IPS-20b (cell line): Measurements from ENCODE around the gene UCMA.
"Not testable (repeated sequence)": the region's sequence is repeated elsewhere in the genome, so short reads cannot be mapped to it uniquely, and the experiment has no call there.

Source experiments
- H3K27ac ChIP-seq: one replicate; pipeline ENCODE4 v1.5.1; 2013; ENCODE audit warnings: low read length
- H3K27me3 ChIP-seq: 2 replicates; pipeline ENCODE4 v1.6.1; 2013; ENCODE audit warnings: mild to moderate bottlenecking, low read length, inconsistent platforms; ENCODE audit not compliant: insufficient read depth
- H3K36me3 ChIP-seq: 2 replicates; pipeline ENCODE4 v1.6.1; 2013; ENCODE audit warnings: low read depth, mild to moderate bottlenecking, inconsistent platforms, low read length, moderate library complexity; ENCODE audit not compliant: insufficient read depth
- H3K4me1 ChIP-seq: 2 replicates; pipeline ENCODE4 v1.6.1; 2013; ENCODE audit warnings: mild to moderate bottlenecking, control low read depth, inconsistent platforms, low read length, moderate library complexity; ENCODE audit not compliant: insufficient read depth
- H3K4me3 ChIP-seq: 2 replicates; pipeline ENCODE4 v1.5.1; 2013; ENCODE audit warnings: mild to moderate bottlenecking, low read length, inconsistent platforms
- H3K9ac ChIP-seq: 2 replicates; pipeline ENCODE4 v1.6.1; 2013; ENCODE audit warnings: low read depth, mild to moderate bottlenecking, inconsistent platforms, low read length, moderate library complexity
- H3K9me3 ChIP-seq: 2 replicates; pipeline ENCODE4 v1.6.1; 2013; ENCODE audit warnings: mild to moderate bottlenecking, low read depth, low read length, inconsistent platforms; ENCODE audit not compliant: insufficient read depth

The UCMA gene

GRCh38 chr10:13257621-13258140 is 23.5 kb upstream of the UCMA start:
- H3K9me3 ChIP-seq, result no peaks in the 10 kb centered on the region
- H3K9ac ChIP-seq, result no peak overlapping the region
- H3K36me3 ChIP-seq, result no peaks in the 10 kb centered on the region
- no peaks in the 10 kb centered on the region for H3K27me3 ChIP-seq
- H3K4me3 ChIP-seq, result no peak overlapping the region
- no peak overlapping the region for H3K27ac ChIP-seq
- H3K4me1 ChIP-seq, result no peaks in the 10 kb centered on the region

DNA sequence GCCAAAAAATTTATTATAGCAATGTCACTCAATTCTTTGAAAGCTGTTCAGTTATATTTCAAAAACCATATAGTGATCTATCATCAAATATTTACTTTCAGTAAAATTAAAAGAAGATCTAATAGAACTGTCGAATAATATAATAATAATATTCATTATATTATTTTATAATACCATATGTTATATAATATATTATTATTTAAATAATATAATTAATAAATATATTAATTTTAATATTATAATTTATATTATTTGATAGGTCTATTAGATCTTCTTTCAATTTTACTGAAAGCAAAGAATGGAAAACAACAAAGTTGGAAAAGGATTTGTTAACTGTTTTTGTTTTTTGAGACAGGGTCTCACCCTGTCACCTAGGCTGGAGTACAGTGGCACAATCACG is 22.5 kb upstream of the UCMA start:
- Histone ChIP-seq H3K36me3 (no peaks in the 10 kb centered on the region), H3K27ac (no peak overlapping the region), H3K4me3 (no peak overlapping the region), H3K9me3 (no peaks in the 10 kb centered on the region), H3K27me3 (no peaks in the 10 kb centered on the region), H3K9ac (no peak overlapping the region), H3K4me1 (no peaks in the 10 kb centered on the region)

DNA sequence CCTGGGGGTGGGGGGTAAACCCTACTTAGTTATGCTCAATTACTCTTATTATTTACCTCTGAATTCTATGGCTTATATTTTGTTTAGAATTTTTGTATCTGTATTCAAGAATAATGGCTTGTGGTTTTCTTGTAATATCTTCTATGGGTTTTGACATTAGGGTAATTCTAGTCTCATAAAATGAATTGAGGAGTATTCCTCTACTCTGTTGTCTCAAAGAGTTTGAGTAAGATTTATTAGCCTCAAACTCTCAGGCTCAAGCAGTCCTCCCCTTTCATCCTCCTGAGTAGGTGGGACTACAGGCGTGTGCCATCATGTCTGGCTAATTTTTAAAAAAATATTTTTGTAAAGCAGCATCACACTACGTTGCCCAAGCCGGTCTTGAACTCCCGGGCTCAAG is 19.6 kb upstream of the UCMA start:
- Histone ChIP-seq H3K27me3 (no peaks in the 10 kb centered on the region), H3K9me3 (no peaks in the 10 kb centered on the region), H3K9ac (no peak overlapping the region), H3K4me3 (no peak overlapping the region), H3K27ac (no peak overlapping the region), H3K4me1 (no peaks in the 10 kb centered on the region), H3K36me3 (no peaks in the 10 kb centered on the region)

DNA sequence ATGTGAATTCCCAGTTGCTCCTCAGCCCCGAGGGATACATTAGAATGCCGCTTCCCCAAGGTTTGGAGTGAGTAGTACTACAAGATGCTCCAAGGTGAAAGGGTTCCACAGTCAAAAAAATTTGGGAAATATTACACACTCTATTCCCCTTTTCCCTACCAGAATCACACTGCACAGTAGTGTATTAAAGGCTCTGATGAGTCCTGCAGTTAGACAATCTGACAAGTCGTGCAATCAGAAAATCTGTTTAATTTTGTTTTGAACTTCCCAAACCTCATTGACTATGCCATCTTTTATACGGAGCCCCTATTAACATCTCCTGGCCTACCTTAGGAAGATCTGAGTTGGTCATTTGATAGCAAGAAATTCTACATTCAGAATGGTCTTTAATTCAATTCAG is 13.6 kb upstream of the UCMA start:
- H3K9ac ChIP-seq, result no peak overlapping the region
- H3K9me3 ChIP-seq, result no peaks in the 10 kb centered on the region
- no peaks in the 10 kb centered on the region for H3K4me1 ChIP-seq
- H3K27ac ChIP-seq, result no peak overlapping the region
- no peaks in the 10 kb centered on the region for H3K27me3 ChIP-seq
- no peak overlapping the region for H3K4me3 ChIP-seq
- no peaks in the 10 kb centered on the region for H3K36me3 ChIP-seq

- no peaks in the 10 kb centered on the region for H3K9me3 ChIP-seq
- H3K27me3 ChIP-seq, result no peaks in the 10 kb centered on the region
- no peak overlapping the region for H3K27ac ChIP-seq
- H3K36me3 ChIP-seq, result no peaks in the 10 kb centered on the region
- H3K4me1 ChIP-seq, result no peaks in the 10 kb centered on the region
- no peak overlapping the region for H3K9ac ChIP-seq
- H3K4me3 ChIP-seq, result no peak overlapping the region
Measured at GRCh38 chr10:13247246-13247645, 13.1 kb upstream of the UCMA start.

- not testable (repeated sequence) for H3K27ac ChIP-seq, H3K36me3 ChIP-seq, H3K4me3 ChIP-seq, H3K9ac ChIP-seq, H3K9me3 ChIP-seq, H3K4me1 ChIP-seq, H3K27me3 ChIP-seq
Measured at GRCh38 chr10:13242260-13242659, 8.1 kb upstream of the UCMA start.

GRCh38 chr10:13241613-13242012 is 7.4 kb upstream of the UCMA start:
- H3K27me3 ChIP-seq, result no peaks in the 10 kb centered on the region
- H3K4me1 ChIP-seq, result no peaks in the 10 kb centered on the region
- H3K9ac ChIP-seq, result no peak overlapping the region
- no peaks in the 10 kb centered on the region for H3K36me3 ChIP-seq
- no peak overlapping the region for H3K4me3 ChIP-seq
- no peak overlapping the region for H3K27ac ChIP-seq
- no peaks in the 10 kb centered on the region for H3K9me3 ChIP-seq

- Histone ChIP-seq H3K27me3 (no peaks in the 10 kb centered on the region), H3K4me1 (no peaks in the 10 kb centered on the region), H3K9me3 (no peaks in the 10 kb centered on the region), H3K27ac (no peak overlapping the region), H3K9ac (no peak overlapping the region), H3K4me3 (no peak overlapping the region), H3K36me3 (no peaks in the 10 kb centered on the region)
Measured at GRCh38 chr10:13239923-13240322, 5.7 kb upstream of the UCMA start.

GRCh38 chr10:13238271-13239077 is 4.3 kb upstream of the UCMA start:
- Histone ChIP-seq H3K27me3 (no peaks in the 10 kb centered on the region), H3K4me3 (no peak overlapping the region), H3K9ac (no peak overlapping the region), H3K4me1 (peaks cover 8% of the 10 kb centered on the region; the same call in 1 of the 2 replicates), H3K9me3 (no peaks in the 10 kb centered on the region), H3K36me3 (no peaks in the 10 kb centered on the region), H3K27ac (no peak overlapping the region)

GRCh38 chr10:13236638-13237037 is 2.5 kb upstream of the UCMA start:
- no peaks in the 10 kb centered on the region for H3K36me3 ChIP-seq
- no peak overlapping the region for H3K9ac ChIP-seq
- no peak overlapping the region for H3K4me3 ChIP-seq
- H3K27ac ChIP-seq, result no peak overlapping the region
- H3K4me1 ChIP-seq, result peaks cover 8% of the 10 kb centered on the region; the same call in 1 of the 2 replicates
- H3K9me3 ChIP-seq, result no peaks in the 10 kb centered on the region
- no peaks in the 10 kb centered on the region for H3K27me3 ChIP-seq

GRCh38 chr10:13234736-13235135 is 562 bp upstream of the UCMA start:
- H3K27ac ChIP-seq, H3K9me3 ChIP-seq, H3K4me3 ChIP-seq, H3K9ac ChIP-seq, H3K27me3 ChIP-seq, H3K4me1 ChIP-seq, H3K36me3 ChIP-seq: not testable (repeated sequence)

DNA sequence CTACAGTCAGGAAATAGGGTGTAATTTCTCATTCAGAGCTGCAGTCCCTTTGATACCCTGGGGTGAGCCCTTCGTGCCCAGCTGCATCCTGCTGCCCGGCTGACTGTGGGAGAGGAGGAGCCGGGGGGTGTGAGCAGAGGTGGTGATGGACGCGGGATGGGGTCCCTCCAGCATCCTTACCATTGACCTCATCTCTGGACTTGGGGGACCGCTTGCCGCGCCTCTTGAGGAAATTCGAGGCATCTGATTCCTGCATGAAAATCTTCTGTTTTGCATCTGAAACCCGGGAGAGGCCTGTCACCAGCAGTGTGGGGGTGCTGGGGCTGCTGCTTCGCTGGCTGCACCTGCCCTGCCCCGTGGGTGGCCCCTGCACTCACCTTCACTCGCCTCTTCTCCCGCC is 816 bp downstream of the UCMA start:
- Histone ChIP-seq H3K27ac (no peak overlapping the region), H3K27me3 (no peaks in the 10 kb centered on the region), H3K9me3 (no peaks in the 10 kb centered on the region), H3K4me3 (no peak overlapping the region; the same call in 1 of the 2 replicates), H3K36me3 (no peaks in the 10 kb centered on the region), H3K9ac (no peak overlapping the region), H3K4me1 (peaks cover 8% of the 10 kb centered on the region; the same call in 1 of the 2 replicates)
